Myometrial cell (primary cell): ENCODE data around the gene NEK7. TPM values are rescaled to one million over a fixed set of nuclear protein-coding genes. Genes with fewer than 3 reads are reported as not detected.

ENCODE experiments used
- total RNA-seq: library from RNA; depleted of rRNA; stranded (reverse); fragments of >200 nt; gene quantifications from 2 replicates; pipeline ENCODE4 v1.2.3, GENCODE V29; 2015

NEK7 gene
- 73.8 and 81.7 TPM in 2 replicates for total RNA-seq

DNA sequence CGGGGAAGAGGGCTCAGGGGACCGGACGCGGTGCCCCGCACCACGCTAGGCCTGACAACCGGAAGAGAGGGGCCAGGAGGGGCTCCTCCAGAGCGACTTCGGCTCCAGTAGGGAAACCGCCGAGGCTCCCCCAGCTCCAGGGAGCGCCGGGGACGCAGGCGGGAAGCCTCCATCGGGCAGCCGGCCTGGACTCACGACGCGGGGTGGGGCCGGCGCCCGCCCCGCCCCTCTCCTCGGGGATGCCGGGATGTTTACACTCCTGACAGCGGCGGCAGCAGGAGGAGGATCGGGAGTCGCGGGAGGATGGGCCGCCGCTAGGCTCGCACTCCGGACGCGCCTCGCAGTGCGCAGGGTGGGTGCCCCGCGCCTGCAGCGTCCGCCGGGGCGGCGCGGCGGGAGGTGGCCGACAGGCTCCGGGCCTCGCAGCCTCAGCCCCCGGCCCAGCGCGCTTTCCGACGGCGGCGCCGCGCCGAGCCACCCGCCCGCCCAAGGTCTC lies at the start of gene NEK7:
TSS of gene NEK7 (plus strand) at position 254 of the 496 bp plus-strand sequence. CDS start 75,583 bp downstream, outside the sequence.

Other genes starting within 250 kb of the NEK7 start
- not detected in 2 replicates for gene LHX9, start 239.6 kb upstream of the NEK7 start, total RNA-seq